Loucy (cell line): Measurements from ENCODE around the gene CUL9.

Source experiments
- CTCF ChIP-seq: fragments of 200-600 bp; sonication (generic); conservative IDR thresholded peaks from 2 replicates; pipeline ENCODE4 v1.5.1; 2014; ENCODE audit warnings: mild to moderate bottlenecking, antibody characterized with exemption, low read length
- EZH2phosphoT487 ChIP-seq: fragments of 200-600 bp; IDR thresholded peaks from 2 replicates; pipeline ENCODE4 v1.6.1; 2018; ENCODE audit warnings: antibody characterized with exemption, mild to moderate bottlenecking, moderate library complexity, borderline replicate concordance

GRCh38 chr6:43203718-43204095 is 21.7 kb downstream of the CUL9 start:
- no peak for TF ChIP-seq CTCF
- TF ChIP-seq EZH2phosphoT487, result no peak
